ENCODE data around the gene SORT1.
"Not testable (repeated sequence)": the region's sequence is repeated elsewhere in the genome, so short reads cannot be mapped to it uniquely, and the experiment has no call there.

Gene SORT1

DNA sequence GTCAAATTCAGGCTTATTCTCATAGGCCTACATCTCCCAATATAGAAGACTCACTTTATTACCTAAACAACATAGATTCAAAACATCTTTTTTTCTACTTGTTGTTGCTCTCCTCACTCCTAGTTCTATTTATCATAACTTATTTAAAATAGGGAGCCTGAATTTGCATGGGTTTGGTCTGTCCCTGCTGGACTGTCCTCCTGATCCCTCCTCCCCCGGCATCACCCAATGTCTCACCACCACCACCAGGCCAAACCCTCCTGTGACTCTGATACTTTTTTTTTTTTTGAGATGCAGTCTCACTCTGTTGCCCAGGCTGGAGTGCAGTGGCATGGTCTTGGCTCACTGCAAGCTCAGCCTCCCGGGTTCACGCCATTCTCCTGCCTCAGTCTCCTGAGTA is 59.1 kb downstream of the SORT1 start:
- no peak for DNase-seq (ENCODE audit: low spot score)

DNA sequence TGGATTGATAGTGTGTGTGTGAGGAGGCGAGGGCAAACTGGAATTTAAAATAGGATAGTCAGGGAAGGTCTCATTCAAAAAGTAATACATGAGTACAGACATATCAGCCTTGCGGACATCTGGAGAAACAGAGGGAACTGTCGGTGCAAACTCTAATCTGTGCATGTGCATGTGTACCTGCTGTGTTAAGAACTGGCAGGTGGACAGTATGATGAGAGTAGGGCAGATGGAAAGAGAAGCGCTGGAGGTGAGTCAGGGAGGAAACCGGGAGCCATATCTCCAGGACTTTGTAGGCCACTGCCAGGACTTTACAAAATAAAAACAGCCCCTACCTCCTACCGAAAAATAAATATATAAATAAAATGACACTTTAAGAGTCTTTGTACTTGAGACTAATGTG is 59.6 kb downstream of the SORT1 start:
- no peak for DNase-seq (ENCODE audit: low spot score)

DNA sequence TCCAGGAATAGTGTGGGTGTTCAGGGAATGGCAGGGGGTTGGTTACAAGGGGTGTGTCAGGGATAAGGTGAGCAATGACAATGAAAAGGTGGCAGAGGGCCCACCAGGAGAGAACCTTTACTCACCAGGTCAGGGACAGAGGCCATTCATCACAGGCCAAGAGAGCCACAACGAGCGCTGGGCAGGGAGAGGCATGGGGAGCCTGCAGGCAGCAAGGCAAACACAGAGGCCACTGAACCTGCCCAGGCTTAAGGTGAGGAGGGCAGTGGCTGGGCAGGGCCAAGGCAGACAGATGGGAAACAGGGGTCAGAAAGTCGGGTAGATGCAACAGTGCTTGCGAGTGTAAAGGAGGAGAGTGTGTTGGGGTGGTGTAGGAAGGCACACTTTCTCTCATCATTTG is 62.6 kb downstream of the SORT1 start:
- no peak for DNase-seq (ENCODE audit: low spot score)

DNA sequence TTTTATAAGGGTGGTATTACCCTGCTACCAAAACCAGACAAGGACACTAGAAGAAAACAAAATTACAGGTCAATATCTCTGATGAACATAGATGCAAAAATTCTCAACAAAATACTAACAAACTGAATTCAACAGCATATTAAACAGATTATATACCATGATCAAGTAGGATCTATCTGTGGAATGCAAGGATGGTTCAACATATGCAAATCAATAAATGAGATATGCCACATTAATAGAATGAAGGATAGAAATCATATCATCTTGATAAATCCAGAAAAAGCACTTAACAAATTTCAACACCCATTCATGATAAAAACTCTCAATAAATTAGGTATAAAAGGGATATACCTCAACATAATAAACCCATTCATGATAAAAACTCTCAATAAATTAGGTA is 66.6 kb downstream of the SORT1 start:
- DNase-seq (ENCODE audit: low spot score) = no peak

DNA sequence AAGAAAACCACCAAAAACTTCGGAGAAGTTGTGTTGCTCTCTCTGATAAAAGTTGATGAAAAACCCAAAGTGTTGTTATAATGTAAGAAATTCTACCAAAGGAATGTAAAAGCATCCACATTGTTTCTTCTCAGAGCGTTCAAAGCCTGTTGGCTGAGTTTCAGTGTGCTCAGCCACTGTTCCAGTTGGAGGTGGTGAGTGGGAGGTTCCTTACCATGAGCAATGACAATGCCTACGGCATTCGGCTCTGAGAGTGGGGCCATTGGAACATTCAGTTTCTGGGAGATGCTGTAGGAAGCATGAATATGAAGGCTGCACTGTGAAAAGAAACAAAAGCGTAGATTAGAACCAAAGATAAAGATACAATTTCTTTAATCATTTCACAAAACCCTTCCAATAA is 70.4 kb downstream of the SORT1 start:
- no peak for DNase-seq (ENCODE audit: low spot score)

DNA sequence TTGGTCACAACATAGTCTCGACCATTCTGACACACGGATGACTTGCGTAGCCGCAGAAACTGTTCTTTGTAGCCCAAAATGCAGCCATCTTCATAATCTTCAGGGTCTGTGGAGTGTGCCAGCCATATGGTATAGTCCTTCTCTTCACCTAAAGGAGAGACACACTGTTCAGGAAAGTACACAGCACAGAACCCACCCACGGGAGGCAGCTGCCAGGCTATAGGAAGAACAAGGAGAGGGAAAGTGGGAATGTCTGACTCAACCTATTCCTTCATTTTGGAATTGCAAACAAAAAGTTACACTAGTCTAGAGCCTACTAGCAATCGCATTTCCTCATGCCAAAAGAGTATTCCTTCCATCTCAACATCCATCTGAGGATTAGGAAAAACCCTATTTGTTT is 74.7 kb downstream of the SORT1 start:
- no peak for DNase-seq (ENCODE audit: low spot score)

DNA sequence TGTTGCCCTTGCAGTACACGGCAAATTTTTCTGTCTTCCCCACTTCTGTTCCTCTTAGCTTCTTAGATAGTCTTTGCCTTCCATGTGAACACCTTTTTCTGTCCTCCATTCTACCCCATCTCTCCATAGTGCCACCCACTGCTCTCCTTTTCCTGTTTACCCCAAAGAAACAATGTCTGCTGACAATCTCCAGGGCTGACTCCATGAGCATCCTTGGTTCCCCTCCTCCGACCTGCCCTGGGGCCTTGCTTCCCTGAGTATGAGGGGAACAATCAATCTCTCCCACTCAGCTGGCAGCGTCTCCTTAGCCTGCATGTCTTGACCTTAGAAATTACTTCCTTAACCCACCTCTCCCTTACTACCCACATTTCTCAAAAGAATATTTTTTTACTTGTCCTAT is 78.6 kb downstream of the SORT1 start:
- no peak for DNase-seq (ENCODE audit: low spot score)

DNA sequence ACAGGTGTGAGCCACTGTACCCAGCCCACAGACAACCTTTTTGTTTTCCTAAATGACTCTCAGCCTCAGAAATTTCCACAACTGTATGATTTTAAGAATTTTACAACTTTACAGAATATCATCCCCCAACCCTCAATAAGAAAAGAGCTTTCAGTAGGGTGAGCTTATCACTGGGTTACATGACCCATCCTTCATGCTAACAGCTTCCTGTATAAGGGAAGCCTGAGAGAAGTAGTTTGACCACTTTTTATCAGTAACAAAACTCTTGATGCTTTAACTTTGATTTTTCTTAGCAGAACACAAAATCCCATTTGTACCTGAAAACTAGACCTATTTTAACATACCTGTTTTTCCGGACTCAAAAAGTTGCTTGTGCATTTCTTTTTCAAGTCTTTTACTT is 81.2 kb downstream of the SORT1 start:
- no peak for DNase-seq (ENCODE audit: low spot score)

DNA sequence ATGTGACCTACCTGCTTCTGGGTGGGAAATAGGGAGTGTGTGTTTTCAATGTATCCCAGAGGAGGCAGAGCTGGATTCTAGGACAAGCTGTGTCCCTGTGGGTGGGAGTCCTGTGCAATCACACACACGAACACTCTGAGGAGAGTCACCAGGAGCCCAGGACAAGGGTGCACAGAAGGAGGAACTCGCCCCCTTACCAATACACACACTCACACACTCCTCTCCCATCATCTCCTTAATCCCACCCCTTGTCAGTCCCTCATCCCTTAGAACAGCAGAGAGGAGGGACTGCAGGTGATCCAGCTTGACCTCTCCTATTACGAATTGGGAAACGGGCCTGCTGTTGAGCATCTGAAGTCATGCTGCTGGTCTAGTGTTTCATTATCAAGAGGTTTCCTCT is 82.4 kb downstream of the SORT1 start:
- no peak for DNase-seq (ENCODE audit: low spot score)

DNA sequence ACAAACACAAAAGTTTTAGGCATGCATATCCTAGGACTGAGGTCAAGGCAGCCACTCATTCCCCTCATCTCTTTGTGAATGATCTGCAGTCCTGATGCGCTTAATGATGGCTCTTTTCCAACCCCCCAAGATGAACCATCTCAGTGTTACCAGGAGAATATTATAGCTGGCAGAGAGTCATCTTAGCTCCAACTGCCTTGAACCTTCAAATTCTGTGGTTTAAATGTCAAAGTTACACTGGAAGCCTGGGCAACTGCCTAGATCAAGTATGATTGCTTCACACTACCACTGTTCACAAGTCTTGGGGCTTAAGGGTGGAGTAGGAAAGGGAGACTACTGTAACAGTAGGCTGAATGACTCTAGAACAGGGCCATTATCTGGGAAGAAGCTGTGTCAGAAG is 82.9 kb downstream of the SORT1 start:
- DNase-seq (ENCODE audit: low spot score) = no peak

DNA sequence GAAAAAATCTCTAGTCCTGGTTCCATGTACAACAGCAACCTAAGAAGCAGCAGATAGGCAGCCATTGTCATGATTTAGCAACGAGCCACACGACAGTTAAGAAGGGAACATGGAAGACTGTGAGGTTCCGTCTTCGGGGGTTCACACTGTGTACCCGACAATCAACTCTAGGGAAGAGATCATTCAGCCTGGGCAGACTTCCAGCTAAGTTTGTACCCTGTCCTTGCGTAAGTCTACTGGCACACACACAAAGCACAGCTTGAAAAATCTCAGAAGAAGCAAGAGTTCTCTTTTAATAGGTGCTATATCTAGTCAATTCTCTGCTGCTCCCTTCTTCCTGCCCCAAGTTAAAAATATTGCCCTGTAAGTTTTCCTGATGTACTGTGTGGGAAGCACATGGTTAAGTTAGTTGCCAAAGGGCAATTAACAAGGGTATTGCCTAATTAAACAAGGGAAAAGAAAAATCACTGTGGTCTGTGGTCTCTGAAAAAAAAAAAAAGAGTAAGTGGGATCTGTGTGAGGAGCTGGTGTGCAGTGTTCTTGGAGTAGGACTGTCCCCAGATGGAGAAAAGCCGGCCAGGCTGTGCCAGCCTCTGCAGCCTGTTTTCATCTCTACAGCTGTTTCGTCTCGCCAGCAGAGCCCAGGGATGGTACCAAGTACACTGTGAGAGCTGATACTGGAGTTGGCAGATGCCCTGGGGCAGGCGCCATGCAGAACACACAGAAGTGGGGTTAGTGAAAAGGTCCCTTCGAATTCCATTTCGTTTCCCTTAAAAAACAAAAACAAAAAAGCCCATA is 84.5 kb downstream of the SORT1 start:
- DNase-seq (ENCODE audit: low spot score) = no peak

DNA sequence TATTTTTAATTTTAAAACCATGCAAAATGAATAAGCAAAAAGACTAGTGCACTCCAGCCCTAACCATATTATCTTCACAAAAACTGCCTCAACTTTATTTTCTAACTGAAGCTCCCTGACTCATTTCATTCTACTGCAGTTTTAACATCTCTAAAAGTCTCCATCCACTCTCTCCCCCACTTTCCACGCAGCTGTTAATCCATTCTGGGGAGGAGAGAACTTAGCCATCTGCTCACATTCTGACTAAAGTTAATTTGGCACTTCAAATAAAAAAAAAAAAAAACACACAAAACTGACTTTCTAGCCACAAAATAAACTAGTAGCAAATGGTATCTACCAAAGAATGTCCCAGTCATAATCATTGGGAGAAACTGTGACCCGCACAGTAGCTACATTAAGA is 85.5 kb downstream of the SORT1 start:
- DNase-seq (ENCODE audit: low spot score) = no peak

DNA sequence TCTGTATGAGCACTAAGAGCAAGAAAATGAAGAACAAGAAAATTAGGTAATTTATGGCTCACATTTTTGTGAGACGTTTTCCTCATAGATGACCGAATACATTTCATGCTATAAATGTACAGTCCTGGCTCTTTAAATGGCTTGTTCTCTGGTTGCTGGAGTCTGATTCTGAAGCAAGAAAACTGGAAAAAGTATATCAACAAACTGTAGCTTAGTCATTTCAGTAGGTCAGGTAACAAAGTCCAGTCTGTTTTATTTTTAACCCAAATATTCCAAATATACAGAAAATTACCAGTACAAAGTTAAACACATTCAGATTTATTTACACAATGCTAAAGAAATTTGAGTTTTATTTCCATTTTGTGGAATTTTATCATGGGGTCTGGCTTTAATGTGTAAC is 88.4 kb downstream of the SORT1 start:
- DNase-seq (ENCODE audit: low spot score) = no peak

DNA sequence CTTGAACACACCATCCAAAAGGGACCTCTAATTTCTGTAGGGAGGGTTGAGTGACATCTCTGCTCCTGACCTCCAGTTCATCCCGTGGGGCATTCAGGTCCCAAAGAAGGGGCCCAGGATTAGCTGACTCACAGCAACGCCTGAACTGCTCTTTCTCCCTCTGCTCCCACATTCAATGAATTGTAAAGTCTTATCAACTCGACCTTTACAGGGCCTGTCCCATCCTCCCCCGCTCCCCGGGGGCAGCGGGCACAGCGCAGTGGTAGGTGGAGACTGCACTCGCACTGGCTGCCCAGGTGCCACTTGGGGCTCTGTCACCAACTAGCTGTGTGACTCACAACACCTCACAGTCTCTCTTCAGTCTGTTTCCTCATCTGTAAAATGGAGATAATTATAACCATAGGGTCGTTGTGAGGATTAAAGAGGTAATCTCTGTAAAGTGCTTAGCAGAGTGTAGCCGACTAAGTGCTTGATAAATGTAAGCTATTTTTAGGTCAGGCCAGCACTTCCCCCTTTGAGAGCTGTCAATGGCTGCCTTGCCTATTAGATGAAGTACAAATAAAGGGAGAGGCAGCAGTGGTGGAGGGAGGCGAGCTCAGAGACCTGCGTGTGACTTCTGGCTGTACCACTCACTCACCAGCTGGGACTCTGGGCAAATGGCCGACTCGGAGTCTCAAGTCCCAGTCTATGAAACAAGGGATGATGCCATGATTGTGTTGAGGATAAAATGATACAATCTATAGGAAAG is 90.3 kb downstream of the SORT1 start:
- DNase-seq (ENCODE audit: low spot score) = no peak

DNA sequence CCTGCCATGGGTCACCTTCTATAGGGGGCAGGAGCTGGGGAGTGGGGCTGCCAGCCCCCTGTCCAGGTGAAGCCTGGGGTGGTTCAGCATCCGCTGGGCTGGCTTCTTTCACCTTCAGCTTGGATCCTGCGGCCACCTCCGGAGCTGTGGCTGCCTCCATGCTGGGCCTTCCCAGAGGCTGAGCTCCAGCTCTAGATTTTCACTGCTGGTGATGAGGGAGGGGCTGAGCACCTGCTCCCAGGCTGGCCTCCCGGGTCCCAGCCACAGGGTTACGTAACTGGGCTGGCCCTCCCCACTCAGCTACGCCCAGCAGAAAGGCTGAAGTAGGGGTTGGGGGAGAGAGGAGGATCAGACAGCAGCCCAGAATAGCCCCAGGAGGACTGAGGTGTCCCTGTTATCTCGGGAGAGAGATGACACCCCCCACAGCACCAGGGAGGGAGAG is 90.9 kb downstream of the SORT1 start, which contains the start of gene MYBPHL:
Gene MYBPHL (minus strand): TSS at position 180 of the 442 bp plus-strand sequence. CDS start 20 bp downstream, at position 160.
- DNase-seq (ENCODE audit: low spot score) = no peak

DNA sequence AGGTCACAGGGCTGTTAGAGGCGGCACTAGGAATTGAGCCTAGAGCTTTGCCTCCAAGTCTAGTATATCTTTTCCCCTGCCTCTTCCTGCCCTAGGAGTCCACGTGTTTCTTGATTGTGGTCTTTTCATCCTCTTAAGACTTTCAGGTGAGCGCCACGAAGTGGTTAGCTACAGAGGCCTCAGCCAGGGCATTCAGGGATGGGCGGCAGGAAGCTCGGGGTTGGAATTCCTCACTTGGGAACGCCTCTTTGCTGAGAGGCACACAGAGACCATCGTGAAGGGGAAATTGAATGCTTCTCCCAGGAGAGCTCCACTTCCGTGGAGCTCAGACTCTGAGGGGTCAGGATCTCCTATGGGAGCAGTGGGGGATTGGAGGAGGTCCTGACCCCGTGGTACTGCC is 91.7 kb downstream of the SORT1 start:
- not testable (repeated sequence) for DNase-seq (ENCODE audit: low spot score)

DNA sequence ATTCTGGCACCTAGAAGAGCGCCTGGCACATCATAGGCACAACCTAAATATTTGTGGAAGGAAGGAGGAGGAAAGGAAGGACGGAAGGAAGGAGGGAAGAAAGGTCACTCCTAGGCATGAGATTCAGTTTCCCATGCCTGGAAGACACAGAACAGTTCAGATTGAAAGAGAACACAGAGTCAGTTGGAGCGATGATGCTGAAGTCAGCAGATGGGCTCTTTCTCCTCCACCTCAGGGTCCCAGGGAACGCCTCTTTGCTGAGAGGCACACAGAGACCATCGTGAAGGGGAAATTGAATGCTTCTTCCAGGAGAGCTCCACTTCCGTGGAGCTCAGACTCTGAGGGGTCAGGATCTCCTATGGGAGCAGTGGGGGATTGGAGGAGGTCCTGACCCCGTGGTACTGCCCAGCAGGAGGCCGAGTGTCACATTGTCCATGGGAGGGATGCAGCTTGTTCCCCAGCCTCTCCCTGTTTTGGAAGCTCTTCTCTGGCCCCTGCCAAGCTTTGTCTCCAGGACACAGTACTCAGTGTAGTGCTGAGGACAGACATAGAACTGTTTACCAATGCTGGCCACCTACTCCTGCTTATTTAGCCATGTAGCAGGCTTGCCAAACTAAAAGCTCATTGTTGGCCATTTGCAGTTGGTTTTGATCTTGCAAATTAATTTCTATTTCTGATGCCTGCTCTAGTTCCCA is 93.3 kb downstream of the SORT1 start:
- DNase-seq (ENCODE audit: low spot score) = no peak

DNA sequence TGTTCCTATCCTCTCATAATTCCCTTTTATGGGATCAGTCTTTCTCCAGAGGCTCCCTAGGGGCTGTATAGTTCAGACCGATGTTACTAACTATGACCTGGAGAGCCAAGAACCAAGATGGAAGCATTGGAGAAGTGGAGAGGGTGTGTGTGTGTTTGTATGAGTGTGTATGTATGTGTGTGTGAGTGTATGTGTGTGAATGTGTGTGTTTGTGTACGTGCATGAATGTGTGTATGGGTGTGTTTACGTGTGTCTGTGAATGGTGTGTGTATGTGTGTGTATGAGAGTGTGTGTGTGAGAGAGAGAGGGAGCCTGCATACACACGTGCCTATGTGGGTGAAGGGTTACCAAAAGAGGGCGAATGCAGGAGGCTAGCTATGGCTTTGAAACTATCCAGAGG is 95.8 kb downstream of the SORT1 start:
- no peak for DNase-seq (ENCODE audit: low spot score)

DNA sequence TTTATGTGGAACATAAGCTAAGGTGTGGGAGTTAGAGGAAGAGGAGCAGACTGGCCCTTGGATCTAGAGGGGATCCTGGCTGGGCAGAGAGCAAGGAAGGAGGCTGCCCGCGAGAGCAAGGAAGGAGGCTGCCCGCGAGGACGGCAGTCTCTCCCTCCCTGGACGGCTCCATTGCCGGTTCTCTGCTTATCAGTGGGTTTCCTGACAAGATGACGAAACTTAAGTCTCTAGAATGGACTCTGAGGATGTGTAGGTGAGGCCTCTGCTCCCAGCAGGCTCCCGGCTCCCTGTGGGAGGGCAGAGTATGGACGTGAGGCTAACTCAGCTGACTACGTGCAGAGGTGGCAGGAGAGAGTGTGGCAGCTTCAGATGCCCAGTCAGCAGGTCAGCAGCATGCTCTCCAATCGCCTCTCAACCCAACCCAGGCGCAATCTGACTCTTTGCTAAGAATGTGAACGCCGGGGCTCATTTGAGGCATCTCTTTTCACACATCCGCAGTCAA is 97.0 kb downstream of the SORT1 start:
- no peak for DNase-seq (ENCODE audit: low spot score)

DNA sequence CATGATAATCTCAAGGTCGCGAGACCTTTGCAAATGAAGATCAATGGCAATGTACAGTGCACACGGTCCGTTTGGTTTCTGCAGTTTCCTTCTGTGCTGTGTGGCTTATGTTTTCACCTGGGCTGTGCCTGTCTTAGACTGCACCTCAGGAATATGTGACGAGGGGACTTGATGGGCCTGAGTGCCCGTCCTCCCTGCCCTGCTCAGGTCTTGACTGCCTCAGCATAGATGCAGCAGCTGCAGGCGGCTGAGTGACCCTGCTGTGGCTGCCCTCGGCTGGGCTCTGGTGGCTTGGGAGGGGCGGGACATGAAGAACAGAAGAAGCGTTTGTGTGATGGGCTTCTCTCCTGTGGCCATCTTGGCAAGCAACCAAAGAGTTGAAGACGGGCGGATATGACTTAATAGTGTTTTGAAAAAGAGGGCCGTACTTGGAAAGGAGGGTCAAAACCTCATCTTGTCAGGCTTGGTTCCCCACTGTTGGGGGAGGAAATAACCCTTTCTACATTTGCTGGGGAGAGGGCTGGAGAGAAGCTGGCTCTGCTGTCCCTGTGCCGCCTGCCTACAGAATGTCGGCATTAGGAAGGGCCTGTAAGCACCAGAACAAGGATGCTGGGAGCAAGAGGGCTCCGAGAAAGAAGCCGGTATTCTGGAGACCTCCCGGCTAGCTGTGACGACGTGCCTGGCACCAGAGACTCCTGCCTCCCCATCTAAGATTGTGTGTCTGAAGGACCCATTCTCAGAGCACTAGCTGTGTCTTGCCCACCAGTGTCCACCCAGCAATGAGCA is 98.0 kb downstream of the SORT1 start:
- DNase-seq (ENCODE audit: low spot score) = no peak

DNA sequence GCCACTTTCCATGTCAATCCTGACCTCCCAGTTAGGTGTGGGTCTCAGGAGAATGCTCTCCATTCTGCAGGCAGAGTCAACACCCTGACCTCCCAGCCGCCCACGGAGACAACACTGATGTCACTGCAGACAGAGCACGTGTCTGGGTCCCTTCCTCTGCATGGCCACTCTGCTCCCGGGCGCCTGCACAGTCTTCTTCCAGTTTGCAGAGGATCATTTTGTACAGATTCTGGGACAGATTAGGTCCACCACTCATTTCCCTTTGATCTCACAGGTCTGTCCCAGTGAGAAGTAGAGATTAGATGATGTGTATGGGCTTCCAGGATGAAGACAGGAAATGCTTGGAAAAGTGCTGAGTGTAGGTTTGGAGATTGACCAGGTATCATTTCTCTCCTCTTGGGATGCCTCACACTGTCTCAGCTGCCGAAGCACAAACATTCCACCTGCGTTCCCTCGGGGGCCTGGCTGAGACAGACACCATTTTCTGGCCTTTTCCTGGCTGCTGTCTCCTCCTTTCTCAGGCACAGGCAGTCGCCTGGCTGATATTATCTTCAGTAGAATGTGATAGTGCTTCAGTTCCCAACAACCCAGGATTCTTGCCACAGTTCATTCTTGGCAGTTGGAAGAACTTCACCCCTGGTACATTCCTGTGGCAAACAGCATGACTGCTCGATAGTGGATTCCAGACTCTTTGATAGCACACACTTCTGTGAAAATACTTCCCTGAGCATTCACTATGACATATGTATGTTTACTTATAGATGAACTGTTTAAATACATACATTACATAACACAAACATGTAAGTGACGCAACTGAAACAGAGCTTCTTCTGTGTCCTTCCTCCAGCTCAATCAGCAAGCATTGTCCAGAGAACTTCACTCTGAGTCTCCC is 98.8 kb downstream of the SORT1 start:
- no peak for DNase-seq (ENCODE audit: low spot score)

All from LoVo (cell line).